Right lobe of liver (tissue), 6 donors: ENCODE data around the gene SLX4. TPM values are rescaled to one million over a fixed set of nuclear protein-coding genes. Genes with fewer than 3 reads are reported as not detected.

Source experiments
- ATAC-seq, 4 donors: fragments of 200-7000 bp; cut with Tn5 transposase; one replicate each; pipeline ENCODE4 v1.9.1; 2020; ENCODE audit warnings: mild to moderate bottlenecking in 4 of 4, moderate library complexity in 4 of 4
- DNase-seq, 3 donors: peaks; one replicate each; pipeline ENCODE4 v3.0.0-alpha.2; 2020
- H3K27ac ChIP-seq, 3 donors: fragments of 200-600 bp; one replicate each; pipeline ENCODE4 v1.8.0; 2022
- H3K27me3 ChIP-seq, 2 donors: fragments of 200-600 bp; one replicate each; pipeline ENCODE4 v1.8.0; 2022
- H3K36me3 ChIP-seq, 4 donors: fragments of 200-600 bp; sonication (generic) in 1 of 4; one replicate each; pipeline versions ENCODE4 v1.5.1 to v1.8.0; 2017 to 2022; ENCODE audit warnings: control low read depth in 1 of 4
- H3K4me1 ChIP-seq, 4 donors: fragments of 200-600 bp; sonication (generic) in 1 of 4; one replicate each; pipeline versions ENCODE4 v1.5.1 to v1.8.0; 2017 to 2022; ENCODE audit warnings: control low read depth in 1 of 4
- H3K4me3 ChIP-seq, 3 donors: fragments of 200-600 bp; one replicate each; pipeline ENCODE4 v1.8.0; 2022
- H3K9me3 ChIP-seq, 4 donors: fragments of 200-600 bp; sonication (generic) in 1 of 4; one replicate each; pipeline versions ENCODE4 v1.5.1 to v1.8.0; 2017 to 2022; ENCODE audit warnings: control low read depth in 1 of 4
- CTCF ChIP-seq, 4 donors: fragments of 200-600 bp in 3 of 4; fragments of 450-650 bp in 1 of 4; IDR thresholded peaks; one replicate each; pipeline versions ENCODE4 v1.5.1 to v1.8.0; 2016 to 2022; ENCODE audit warnings: antibody characterized with exemption in 4 of 4, mild to moderate bottlenecking in 2 of 4
- POLR2A ChIP-seq: fragments of 450-650 bp; IDR thresholded peaks from one replicate; pipeline ENCODE4 v1.6.1; 2017; ENCODE audit warnings: antibody characterized with exemption, mild to moderate bottlenecking
- WGBS: methylation state at CpG from one replicate; pipeline ENCODE4 v1.1.6; 2018; ENCODE audit warnings: low coverage, low lambda C conversion rate; ENCODE audit not compliant: insufficient coverage; ENCODE audit errors: missing lambda C conversion rate; 5-methylcytosine and 5-hydroxymethylcytosine counted together
- intact Hi-C, 2 donors: fragments of 100-400 bp; cut with DNase I; formaldehyde crosslinking; loops; one replicate each; pipeline versions ENCODE4 v1.11.2 to v1.14.1; 2022
- total RNA-seq, 6 experiments: library from RNA; depleted of rRNA in 2 of 6; stranded (reverse); fragments of >200 nt in 2 of 6; fragmentation: NEBNext Ultra II Directional in 3 of 6; extraction: Animal tissue kit (Norgen Biotek cat#: 25700) in 3 of 6; gene quantifications; one replicate each; pipeline versions ENCODE4 v1.1.0 to v1.2.4, GENCODE V29; 2016 to 2023
- donor health status: DM: no; HTN: yes; CAD: no.
- donor health status: DM: no; HTN: no; CAD: no.
- donor health status: DM: no; HTN: no; CAD: no.
- donor health status: DM: no; HTN: yes; CAD: no.
- donor health status: DM: no; HTN: yes; CAD: no.

Gene SLX4
- total RNA-seq, 6 experiments from 2014 or later: 1.8 to 2.9 (median 2.2) TPM

- no peaks in the 10 kb centered on the region for H3K27me3 ChIP-seq
- intact Hi-C loops: no loop called here
- no peak overlapping the region for H3K4me3 ChIP-seq
- ATAC-seq: peak in 1 of 4 donors; percentile 36
- H3K9me3 ChIP-seq: no peaks in the 10 kb centered on the region
- H3K27ac ChIP-seq: no peak overlapping the region
- TF ChIP-seq POLR2A: no peak
- TF ChIP-seq CTCF (IDR thresholded peaks at IDR 0.05): no peak
- H3K36me3 ChIP-seq: no peaks in the 10 kb centered on the region
- no peaks in the 10 kb centered on the region for H3K4me1 ChIP-seq
- DNase-seq: peak in 1 of 3 donors; percentile 43
- 65% methylated on average over 2 of the region's 29 CpGs for WGBS
Observed at GRCh38 chr16:3562914-3563480, 48.4 kb downstream of the SLX4 start.

- DNase-seq: no peak
Observed at GRCh38 chr16:3561626-3562025, 49.8 kb downstream of the SLX4 start.

GRCh38 chr16:3554351-3554928, 57.0 kb downstream of the SLX4 start:
- DNase-seq (no peak), ATAC-seq (no peak)
- 94% methylated on average over 5 of the region's 7 CpGs for WGBS
- Histone ChIP-seq H3K4me1 (no peaks in the 10 kb centered on the region), H3K9me3 (no peaks in the 10 kb centered on the region), H3K4me3 (no peak overlapping the region), H3K27ac (no peak overlapping the region), H3K36me3 (no peaks in the 10 kb centered on the region), H3K27me3 (no peaks in the 10 kb centered on the region)
- intact Hi-C loops: no loop called here
- TF ChIP-seq CTCF (IDR thresholded peaks at IDR 0.05) (no peak), POLR2A (no peak)

More at GRCh38 chr16:3561626-3562025, 49.8 kb downstream of the SLX4 start:
- peak in 1 of 4 donors; percentile 10 for ATAC-seq
- Histone ChIP-seq H3K4me3 (no peak overlapping the region), H3K36me3 (no peaks in the 10 kb centered on the region), H3K27me3 (no peaks in the 10 kb centered on the region), H3K27ac (no peak overlapping the region), H3K4me1 (no peaks in the 10 kb centered on the region), H3K9me3 (no peaks in the 10 kb centered on the region)
- intact Hi-C loops: no loop called here
- WGBS: no CpG with 5 or more reads among the region's 15 CpGs
- TF ChIP-seq POLR2A: no peak
- no peak for TF ChIP-seq CTCF (IDR thresholded peaks at IDR 0.05)

- Histone ChIP-seq H3K9me3 (no peaks in the 10 kb centered on the region), H3K27ac (no peak overlapping the region), H3K4me3 (no peak overlapping the region), H3K27me3 (no peaks in the 10 kb centered on the region), H3K36me3 (no peaks in the 10 kb centered on the region), H3K4me1 (no peaks in the 10 kb centered on the region)
- DNase-seq (no peak), ATAC-seq (peak in 1 of 4 donors; percentile 48)
- 65% methylated on average over 10 of the region's 11 CpGs for WGBS
- no peak for TF ChIP-seq POLR2A
- TF ChIP-seq CTCF (IDR thresholded peaks at IDR 0.05): no peak
- intact Hi-C loops: no loop called here
Observed at GRCh38 chr16:3553138-3553923, 58.1 kb downstream of the SLX4 start.
